CD4-positive, alpha-beta T cell (primary cell): ENCODE results near the gene XYLT2. TPM values are rescaled to one million over a fixed set of nuclear protein-coding genes. Genes with fewer than 3 reads are reported as not detected.
A peak's percentile ranks its signal among the peaks of the same experiment; 100 is the strongest.

ENCODE experiments used
- ATAC-seq: fragments of 200-7000 bp; cut with Tn5 transposase; one replicate; pipeline ENCODE4 v1.10.0; 2022; ENCODE audit warnings: mild to moderate bottlenecking; ENCODE audit not compliant: poor library complexity
- CTCF ChIA-PET: fragments of 350-600 bp; sonication (Branson Sonifier 250); formaldehyde crosslinking; loops from one replicate; lab custom pipeline; 2021; ENCODE audit warnings: antibody characterized with exemption, inconsistent platforms; lab: Charles Lee
- POLR2A ChIA-PET: fragments of 350-600 bp; sonication (Branson Sonifier 250); formaldehyde crosslinking; loops from one replicate; lab custom pipeline; 2021; ENCODE audit warnings: antibody characterized with exemption, inconsistent platforms; lab: Charles Lee
- DNase-seq, 14 experiments: peaks; one replicate each; pipeline ENCODE4 v3.0.0-alpha.2; 2013 to 2020; ENCODE audit warnings: mixed read lengths in 2 of 14
- H3K27ac ChIP-seq, 2 donors: one replicate each; pipeline versions ENCODE4 v1.5.1 to v1.7.0; 2013; ENCODE audit warnings: low read length in 2 of 2, low read depth in 1 of 2, mild to moderate bottlenecking in 1 of 2
- H3K27me3 ChIP-seq, 2 experiments: 1 replicate in 1 of 2; 2 replicates in 1 of 2; pipeline versions ENCODE4 v1.6.1 to v1.7.0; 2013; ENCODE audit warnings: low read length in 2 of 2, control low read depth in 1 of 2, mild to moderate bottlenecking in 1 of 2, moderate library complexity in 1 of 2; ENCODE audit not compliant: insufficient read depth in 2 of 2, control insufficient read depth in 1 of 2
- H3K36me3 ChIP-seq: one replicate; pipeline ENCODE4 v1.6.1; 2013; ENCODE audit warnings: low read length, control low read depth; ENCODE audit not compliant: insufficient read depth
- H3K4me1 ChIP-seq: one replicate; pipeline ENCODE4 v1.6.1; 2013; ENCODE audit warnings: low read length, control low read depth; ENCODE audit not compliant: insufficient read depth
- H3K4me3 ChIP-seq: one replicate; pipeline ENCODE4 v1.5.1; 2013; ENCODE audit warnings: mild to moderate bottlenecking, low read length, moderate library complexity
- H3K9me3 ChIP-seq, 2 experiments: 1 replicate in 1 of 2; 2 replicates in 1 of 2; pipeline versions ENCODE4 v1.6.1 to v1.7.0; 2013; ENCODE audit warnings: low read length in 2 of 2, mild to moderate bottlenecking in 2 of 2, control low read depth in 1 of 2, moderate library complexity in 1 of 2; ENCODE audit not compliant: control insufficient read depth in 1 of 2, insufficient read depth in 1 of 2
- H3K27ac Mint-ChIP-seq: one replicate; pipeline ENCODE4 v1.8.0; 2020; ENCODE audit warnings: mixed read lengths
- H3K27me3 Mint-ChIP-seq: one replicate; pipeline ENCODE4 v1.8.0; 2021; ENCODE audit warnings: mixed read lengths
- H3K36me3 Mint-ChIP-seq: one replicate; pipeline ENCODE4 v1.8.0; 2021; ENCODE audit warnings: low read depth, mixed read lengths
- H3K4me1 Mint-ChIP-seq: one replicate; pipeline ENCODE4 v1.8.0; 2021; ENCODE audit warnings: low read depth, mixed read lengths
- H3K4me3 Mint-ChIP-seq: one replicate; pipeline ENCODE4 v1.8.0; 2020; ENCODE audit warnings: mild to moderate bottlenecking, mixed read lengths
- H3K9me3 Mint-ChIP-seq: one replicate; pipeline ENCODE4 v1.8.0; 2020; ENCODE audit warnings: mixed read lengths
- CTCF ChIP-seq: fragments of 200-600 bp; IDR thresholded peaks from one replicate; pipeline ENCODE4 v1.8.0; 2022; ENCODE audit warnings: antibody characterized with exemption, mild to moderate bottlenecking
- intact Hi-C, 2 experiments: fragments of 100-400 bp; cut with DNase I in 1 of 2; cut with micrococcal nuclease in 1 of 2; formaldehyde crosslinking; loops; one replicate each; pipeline versions ENCODE4 v1.15.1 to v1.9.0; 2023 to 2025; cut with DNase I, micrococcal nuclease
- total RNA-seq, 174 experiments: library from RNA in 2 of 174; stranded (reverse) in 2 of 174; gene quantifications; one replicate each; pipeline ENCODE4 v1.2.3 and lab custom pipeline; 2021 to 2026

XYLT2 gene
- total RNA-seq, 2 experiments from 2014 or later: 11.0 to 12.2 TPM

GRCh38 chr17:50361561-50362480 is 15.9 kb downstream of the XYLT2 start:
- H3K4me1 ChIP-seq: peaks cover 11% of the 10 kb centered on the region
- intact Hi-C loops: loop anchor here (2.0 to 5.0 kb wide), 3 partner anchors 35 to 117 kb away; partner anchors contain the start of genes LRRC59 (in 2 of the 2) and RSAD1 (in 1 of the 2)
- no peaks in the 10 kb centered on the region for H3K27me3 ChIP-seq
- POLR2A ChIA-PET: interaction anchor here (0.6 to 3.1 kb wide), 9 partner anchors 9 to 422 kb away, joined by 3 to 35 read pairs (median 4); partner anchors contain the start of genes ACSF2, EME1, LRRC59 and MRPL27
- no peak overlapping the region for H3K27ac ChIP-seq
- H3K36me3 Mint-ChIP-seq: peaks cover 45% of the 10 kb centered on the region
- CTCF ChIA-PET: interaction anchor here (0.6 to 2.1 kb wide), 12 partner anchors 9 to 162 kb away, joined by 3 to 22 read pairs (median 4); partner anchors contain the start of genes EME1, LRRC59, MRPL27 and XYLT2
- H3K36me3 ChIP-seq: peaks cover 52% of the 10 kb centered on the region
- peak; percentile 79 for TF ChIP-seq CTCF
- H3K9me3 ChIP-seq: no peaks in the 10 kb centered on the region
- ATAC-seq (peak; percentile 97), DNase-seq (peak; percentile 39 to 84 (median 49))
- H3K4me3 ChIP-seq: no peak overlapping the region
- peak overlapping the region; percentile 13 for H3K4me3 Mint-ChIP-seq
- no peaks in the 10 kb centered on the region for H3K27me3 Mint-ChIP-seq
- H3K4me1 Mint-ChIP-seq: peaks cover 9% of the 10 kb centered on the region
- peak overlapping the region; percentile 10 for H3K27ac Mint-ChIP-seq
- H3K9me3 Mint-ChIP-seq: no peaks in the 10 kb centered on the region

- H3K27ac ChIP-seq: no peak overlapping the region
- peaks cover 56% of the 10 kb centered on the region for H3K36me3 ChIP-seq
- ChIA-PET CTCF (interaction anchor here (0.6 to 2.1 kb wide), 10 partner anchors 8 to 117 kb away, joined by 3 to 22 read pairs (median 4); partner anchors contain the start of genes EME1, LRRC59, MRPL27 and XYLT2), POLR2A (interaction anchor here (0.6 to 3.1 kb wide), 9 partner anchors 9 to 421 kb away, joined by 3 to 35 read pairs (median 4); partner anchors contain the start of genes ACSF2, EME1, LRRC59 and MRPL27)
- ATAC-seq: no peak
- Mint-ChIP-seq H3K27ac (peak overlapping the region; percentile 10), H3K27me3 (no peaks in the 10 kb centered on the region), H3K36me3 (peaks cover 47% of the 10 kb centered on the region), H3K4me3 (no peak overlapping the region), H3K4me1 (peaks cover 9% of the 10 kb centered on the region), H3K9me3 (no peaks in the 10 kb centered on the region)
- no peak overlapping the region for H3K4me3 ChIP-seq
- no peaks in the 10 kb centered on the region for H3K9me3 ChIP-seq
- no peaks in the 10 kb centered on the region for H3K27me3 ChIP-seq
- TF ChIP-seq CTCF: no peak
- no peak for DNase-seq
- intact Hi-C loops: loop anchor here (2.0 to 5.0 kb wide), 3 partner anchors 34 to 116 kb away; partner anchors contain the start of genes LRRC59 (in 2 of the 2) and RSAD1 (in 1 of the 2)
- peaks cover 11% of the 10 kb centered on the region for H3K4me1 ChIP-seq
These were observed 16.7 kb downstream of the XYLT2 start for GRCh38 chr17:50362661-50363060.
